Measurements from ENCODE around the gene CLEC3B. TPM values are rescaled to one million over a fixed set of nuclear protein-coding genes. Genes with fewer than 3 reads are reported as not detected.

The CLEC3B gene
- total RNA-seq, 1 donor from 2014 or later, result 41.7 TPM

DNA sequence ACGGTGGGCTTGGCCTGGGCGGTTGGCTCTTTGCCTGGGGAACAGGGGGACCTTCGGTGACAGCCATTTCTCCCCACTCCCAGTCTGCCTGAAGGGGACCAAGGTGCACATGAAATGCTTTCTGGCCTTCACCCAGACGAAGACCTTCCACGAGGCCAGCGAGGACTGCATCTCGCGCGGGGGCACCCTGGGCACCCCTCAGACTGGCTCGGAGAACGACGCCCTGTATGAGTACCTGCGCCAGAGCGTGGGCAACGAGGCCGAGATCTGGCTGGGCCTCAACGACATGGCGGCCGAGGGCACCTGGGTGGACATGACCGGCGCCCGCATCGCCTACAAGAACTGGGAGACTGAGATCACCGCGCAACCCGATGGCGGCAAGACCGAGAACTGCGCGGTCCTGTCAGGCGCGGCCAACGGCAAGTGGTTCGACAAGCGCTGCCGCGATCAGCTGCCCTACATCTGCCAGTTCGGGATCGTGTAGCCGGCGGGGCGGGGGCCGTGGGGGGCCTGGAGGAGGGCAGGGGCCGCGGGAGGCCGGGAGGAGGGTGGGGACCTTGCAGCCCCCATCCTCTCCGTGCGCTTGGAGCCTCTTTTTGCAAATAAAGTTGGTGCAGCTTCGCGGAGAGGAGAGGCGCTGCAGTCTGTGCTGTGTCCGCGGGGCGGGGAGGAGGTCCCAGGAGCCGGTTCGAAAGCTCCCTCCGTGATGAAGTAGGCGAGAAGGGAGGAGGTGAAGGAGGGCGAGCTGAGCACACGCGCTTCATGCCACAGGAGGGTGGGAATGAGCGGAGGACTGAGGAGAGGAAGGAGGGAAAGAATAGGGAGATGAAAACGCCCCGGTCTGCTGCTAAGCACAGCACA, 9.6 kb downstream of the CLEC3B start:
- Histone ChIP-seq H3K4me3 (peak overlapping the region; percentile 31 to 50), H3K36me3 (no peaks in the 10 kb centered on the region), H3K9me3 (no peaks in the 10 kb centered on the region), H3K4me1 (peaks cover 32% of the 10 kb centered on the region), H3K27me3 (no peaks in the 10 kb centered on the region), H3K27ac (peak overlapping the region; percentile 55)
- TF ChIP-seq, protein P1, sequence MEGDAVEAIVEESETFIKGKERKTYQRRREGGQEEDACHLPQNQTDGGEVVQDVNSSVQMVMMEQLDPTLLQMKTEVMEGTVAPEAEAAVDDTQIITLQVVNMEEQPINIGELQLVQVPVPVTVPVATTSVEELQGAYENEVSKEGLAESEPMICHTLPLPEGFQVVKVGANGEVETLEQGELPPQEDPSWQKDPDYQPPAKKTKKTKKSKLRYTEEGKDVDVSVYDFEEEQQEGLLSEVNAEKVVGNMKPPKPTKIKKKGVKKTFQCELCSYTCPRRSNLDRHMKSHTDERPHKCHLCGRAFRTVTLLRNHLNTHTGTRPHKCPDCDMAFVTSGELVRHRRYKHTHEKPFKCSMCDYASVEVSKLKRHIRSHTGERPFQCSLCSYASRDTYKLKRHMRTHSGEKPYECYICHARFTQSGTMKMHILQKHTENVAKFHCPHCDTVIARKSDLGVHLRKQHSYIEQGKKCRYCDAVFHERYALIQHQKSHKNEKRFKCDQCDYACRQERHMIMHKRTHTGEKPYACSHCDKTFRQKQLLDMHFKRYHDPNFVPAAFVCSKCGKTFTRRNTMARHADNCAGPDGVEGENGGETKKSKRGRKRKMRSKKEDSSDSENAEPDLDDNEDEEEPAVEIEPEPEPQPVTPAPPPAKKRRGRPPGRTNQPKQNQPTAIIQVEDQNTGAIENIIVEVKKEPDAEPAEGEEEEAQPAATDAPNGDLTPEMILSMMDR (IDR thresholded peaks at IDR 0.05), result no peak
- peak in 1 of 2 donors; percentile 26 for TF ChIP-seq POLR2AphosphoS5 (IDR thresholded peaks at IDR 0.05; ENCODE audit: insufficient read depth in 1 of 2, low read depth in 1 of 2)
- intact Hi-C loops (cut with DNase I), result loop anchor here (5.0 kb wide), 1 partner anchor 622 kb away; no protein-coding TSS in a partner anchor
- no peak for DNase-seq (ENCODE audit: extremely low spot score in 2 of 2)

DNA sequence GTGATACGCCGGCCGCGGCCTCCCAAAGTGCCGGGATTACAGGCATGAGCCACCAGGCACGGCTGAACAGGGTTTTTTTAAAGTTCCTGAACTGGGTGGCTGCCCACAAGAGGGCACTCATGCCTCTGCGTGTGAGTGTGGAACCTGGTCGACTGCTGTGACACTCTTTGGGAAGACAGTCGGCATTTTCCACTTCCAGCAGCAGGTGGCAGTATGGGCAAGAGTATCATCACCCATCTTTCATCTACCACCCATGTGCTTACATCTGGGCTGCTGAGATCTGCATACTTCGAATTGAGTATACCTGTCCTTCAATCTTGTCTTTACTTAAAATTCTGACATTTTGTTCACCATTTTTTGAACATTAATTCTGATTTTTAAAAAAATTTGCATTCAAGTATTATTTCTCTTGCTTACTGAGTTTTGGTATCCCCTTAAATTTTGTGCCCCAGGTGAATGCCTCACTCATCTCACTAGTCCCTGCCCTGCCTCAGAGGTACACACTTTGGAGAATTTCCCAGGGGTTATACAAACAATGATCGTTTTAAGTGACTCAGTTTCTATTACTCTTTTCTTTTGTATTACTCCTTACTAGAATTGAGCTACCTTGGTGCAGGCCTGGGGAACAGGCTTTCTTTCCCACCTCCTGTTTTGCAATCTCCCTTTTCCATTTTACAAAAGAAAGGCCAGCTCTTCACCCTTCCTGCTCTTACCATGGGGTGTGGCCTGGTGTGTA, 11.8 kb downstream of the CLEC3B start:
- H3K4me1 ChIP-seq, result peaks cover 32% of the 10 kb centered on the region
- H3K9me3 ChIP-seq, result no peaks in the 10 kb centered on the region
- intact Hi-C loops (cut with DNase I), result loop anchor here (5.0 kb wide), 1 partner anchor 619 kb away; no protein-coding TSS in a partner anchor
- H3K4me3 ChIP-seq, result no peak overlapping the region
- DNase-seq (ENCODE audit: extremely low spot score in 2 of 2), result peak in 1 of 2 donors; percentile 93
- H3K27me3 ChIP-seq, result no peaks in the 10 kb centered on the region
- TF ChIP-seq POLR2A (IDR thresholded peaks at IDR 0.05), result no peak
- TF ChIP-seq, protein P1 (IDR thresholded peaks at IDR 0.05), result peak in 2 of 3 experiments; percentile 92 to 99
- TF ChIP-seq POLR2AphosphoS5 (IDR thresholded peaks at IDR 0.05; ENCODE audit: insufficient read depth in 1 of 2, low read depth in 1 of 2), result peak; percentile 59 to 67
- H3K36me3 ChIP-seq, result no peaks in the 10 kb centered on the region
- H3K27ac ChIP-seq, result no peak overlapping the region

DNA sequence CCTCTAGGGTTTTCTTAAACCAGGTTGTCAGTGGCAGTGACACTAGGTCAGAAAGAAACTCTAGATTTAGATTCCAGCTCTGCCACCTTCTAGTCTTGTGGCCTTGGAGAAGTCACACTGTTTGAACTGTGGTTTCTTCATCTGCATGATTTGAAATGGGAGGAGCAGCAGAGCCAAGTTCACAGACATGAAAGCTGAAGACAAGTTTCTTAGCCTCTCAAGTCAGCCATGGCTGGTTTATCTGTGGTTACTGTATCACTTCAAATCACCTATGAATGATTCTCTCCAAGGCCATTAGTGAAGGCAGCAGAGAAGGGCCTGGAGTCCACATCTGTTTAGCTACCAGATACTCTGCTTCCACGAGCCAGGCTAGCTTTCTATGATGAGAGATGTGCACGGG, 15.6 kb downstream of the CLEC3B start:
- TF ChIP-seq, protein P1 (IDR thresholded peaks at IDR 0.05), result no peak
- no peak for TF ChIP-seq POLR2A (IDR thresholded peaks at IDR 0.05)
- TF ChIP-seq POLR2AphosphoS5 (IDR thresholded peaks at IDR 0.05; ENCODE audit: insufficient read depth in 1 of 2, low read depth in 1 of 2), result no peak
- no peak overlapping the region for H3K4me3 ChIP-seq
- no peaks in the 10 kb centered on the region for H3K27me3 ChIP-seq
- intact Hi-C loops (cut with DNase I), result loop anchor here (5.0 kb wide), 2 partner anchors 166 to 466 kb away; no protein-coding TSS in a partner anchor
- no peaks in the 10 kb centered on the region for H3K9me3 ChIP-seq
- peaks cover 8% of the 10 kb centered on the region for H3K4me1 ChIP-seq
- H3K27ac ChIP-seq, result no peak overlapping the region
- DNase-seq (ENCODE audit: extremely low spot score in 2 of 2), result no peak
- no peaks in the 10 kb centered on the region for H3K36me3 ChIP-seq

DNA sequence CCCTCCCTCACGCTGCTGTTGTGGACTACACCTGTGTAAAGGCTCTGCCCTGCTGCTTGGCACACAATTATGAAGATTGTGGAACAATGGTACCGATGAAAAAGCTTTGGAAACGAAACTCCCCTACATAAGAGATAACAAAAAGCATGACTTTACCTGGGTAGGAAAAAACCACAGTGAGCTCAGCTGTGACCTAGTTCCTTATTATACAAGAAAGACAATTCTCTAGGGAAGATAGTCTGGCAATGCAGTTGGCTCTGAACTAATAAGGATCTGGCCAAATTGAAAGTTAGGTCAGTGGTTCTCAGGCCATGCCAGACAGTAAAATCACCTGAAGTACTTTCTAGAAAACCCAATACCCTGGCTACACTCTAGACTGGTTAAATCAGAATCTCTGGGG, 16.1 kb downstream of the CLEC3B start:
- peaks cover 6% of the 10 kb centered on the region for H3K4me1 ChIP-seq
- H3K27me3 ChIP-seq, result no peaks in the 10 kb centered on the region
- TF ChIP-seq POLR2A (IDR thresholded peaks at IDR 0.05) (no peak), POLR2AphosphoS5 (IDR thresholded peaks at IDR 0.05; ENCODE audit: insufficient read depth in 1 of 2, low read depth in 1 of 2) (no peak)
- TF ChIP-seq, protein P1 (IDR thresholded peaks at IDR 0.05), result no peak
- H3K36me3 ChIP-seq, result no peaks in the 10 kb centered on the region
- no peak for DNase-seq (ENCODE audit: extremely low spot score in 2 of 2)
- no peak overlapping the region for H3K4me3 ChIP-seq
- H3K27ac ChIP-seq, result no peak overlapping the region
- no peaks in the 10 kb centered on the region for H3K9me3 ChIP-seq
- intact Hi-C loops (cut with DNase I), result loop anchor here (5.0 kb wide), 2 partner anchors 165 to 465 kb away; no protein-coding TSS in a partner anchor
